GM12873 (cell line): ENCODE results near the gene CNTNAP2.

Experiments used
- CTCF ChIP-seq: IDR thresholded peaks from 2 replicates; pipeline ENCODE4 v1.5.1; 2012; ENCODE audit warnings: low read depth, mild to moderate bottlenecking, moderate library complexity, low read length, control low read depth; ENCODE audit not compliant: insufficient read depth; ENCODE audit errors: missing control alignments

CNTNAP2 gene

GRCh38 chr7:147406521-147407135 lies 1290.0 kb downstream of the CNTNAP2 start:
- no peak for TF ChIP-seq CTCF

- no peak for TF ChIP-seq CTCF
Measured at GRCh38 chr7:147411096-147411495, 1294.5 kb downstream of the CNTNAP2 start.

GRCh38 chr7:147412109-147412508 lies 1295.5 kb downstream of the CNTNAP2 start:
- no peak for TF ChIP-seq CTCF

GRCh38 chr7:147412782-147413556 lies 1296.4 kb downstream of the CNTNAP2 start:
- no peak for TF ChIP-seq CTCF

- no peak for TF ChIP-seq CTCF
Measured at GRCh38 chr7:147413557-147413870, 1296.9 kb downstream of the CNTNAP2 start.

- TF ChIP-seq CTCF, result no peak
Measured at GRCh38 chr7:147415991-147416390, 1299.4 kb downstream of the CNTNAP2 start.

- TF ChIP-seq CTCF, result no peak
Measured at GRCh38 chr7:147418966-147419365, 1302.4 kb downstream of the CNTNAP2 start.
